Daoy (cell line): ENCODE measurements around the gene SLFN11. TPM values are rescaled to one million over a fixed set of nuclear protein-coding genes. Genes with fewer than 3 reads are reported as not detected.
A peak's percentile ranks its signal among the peaks of the same experiment; 100 is the strongest.
"Not testable (repeated sequence)": the region's sequence is repeated elsewhere in the genome, so short reads cannot be mapped to it uniquely, and the experiment has no call there.

Experiments
- DNase-seq: peaks from one replicate; pipeline ENCODE4 v3.0.0-alpha.2; 2015; ENCODE audit warnings: low read depth
- total RNA-seq: library from RNA; depleted of rRNA; stranded (reverse); fragments of >200 nt; shearing (Covaris generic); gene quantifications from 2 replicates; pipeline ENCODE4 v1.2.3, GENCODE V29; 2014; rRNA removed

Gene SLFN11
- 49.2 and 66.6 TPM in 2 replicates for total RNA-seq

GRCh38 chr17:35373534-35373983, at the start of gene SLFN11:
SLFN11 (minus strand) TSS chr17:35373621; CDS start chr17:35363807, 9,814 bp downstream.
- peak; percentile 94 for DNase-seq

GRCh38 chr17:35421069-35421468, 47.6 kb upstream of the SLFN11 start:
- DNase-seq: not testable (repeated sequence)

- no peak for DNase-seq
Observed at GRCh38 chr17:35416659-35417058, 43.2 kb upstream of the SLFN11 start.

- DNase-seq: not testable (repeated sequence)
Observed at GRCh38 chr17:35414707-35415106, 41.3 kb upstream of the SLFN11 start.

GRCh38 chr17:35414247-35414646, 40.8 kb upstream of the SLFN11 start:
- no peak for DNase-seq

- no peak for DNase-seq
Observed at GRCh38 chr17:35407531-35407930, 34.1 kb upstream of the SLFN11 start.

- no peak for DNase-seq
Observed at GRCh38 chr17:35406568-35406967, 33.1 kb upstream of the SLFN11 start.

- peak; percentile 6 for DNase-seq
Observed at GRCh38 chr17:35404360-35404759, 30.9 kb upstream of the SLFN11 start.

GRCh38 chr17:35393783-35394182, 20.4 kb upstream of the SLFN11 start:
- DNase-seq: not testable (repeated sequence)

GRCh38 chr17:35390663-35391062, 17.2 kb upstream of the SLFN11 start:
- DNase-seq: no peak

GRCh38 chr17:35390156-35390555, 16.7 kb upstream of the SLFN11 start:
- no peak for DNase-seq

GRCh38 chr17:35387496-35387895, 14.1 kb upstream of the SLFN11 start:
- no peak for DNase-seq

GRCh38 chr17:35377706-35378105, 4.3 kb upstream of the SLFN11 start:
- DNase-seq: no peak

- no peak for DNase-seq
Observed at GRCh38 chr17:35377068-35377467, 3.6 kb upstream of the SLFN11 start.

GRCh38 chr17:35376245-35376644, 2.8 kb upstream of the SLFN11 start:
- no peak for DNase-seq

- DNase-seq: no peak
Observed at GRCh38 chr17:35374766-35375344, 1.4 kb upstream of the SLFN11 start.

GRCh38 chr17:35373984-35374765, 754 bp upstream of the SLFN11 start:
- peak; percentile 73 for DNase-seq

- DNase-seq: peak; percentile 28
Observed at GRCh38 chr17:35372846-35373533, 431 bp downstream of the SLFN11 start.

- DNase-seq: no peak
Observed at GRCh38 chr17:35371934-35372333, 1.5 kb downstream of the SLFN11 start.

- no peak for DNase-seq
Observed at GRCh38 chr17:35368081-35368830, 5.2 kb downstream of the SLFN11 start.

GRCh38 chr17:35361027-35361426, 12.4 kb downstream of the SLFN11 start:
- no peak for DNase-seq

- no peak for DNase-seq
Observed at GRCh38 chr17:35359398-35359797, 14.0 kb downstream of the SLFN11 start.
